CD4-positive, alpha-beta T cell treated with Interleukin-17A for 1 hour (primary cell): Measurements from ENCODE around the gene SUGT1.

ENCODE experiments used
- DNase-seq: peaks from one replicate; pipeline ENCODE4 v3.0.0-alpha.2; 2020

Gene SUGT1

DNA sequence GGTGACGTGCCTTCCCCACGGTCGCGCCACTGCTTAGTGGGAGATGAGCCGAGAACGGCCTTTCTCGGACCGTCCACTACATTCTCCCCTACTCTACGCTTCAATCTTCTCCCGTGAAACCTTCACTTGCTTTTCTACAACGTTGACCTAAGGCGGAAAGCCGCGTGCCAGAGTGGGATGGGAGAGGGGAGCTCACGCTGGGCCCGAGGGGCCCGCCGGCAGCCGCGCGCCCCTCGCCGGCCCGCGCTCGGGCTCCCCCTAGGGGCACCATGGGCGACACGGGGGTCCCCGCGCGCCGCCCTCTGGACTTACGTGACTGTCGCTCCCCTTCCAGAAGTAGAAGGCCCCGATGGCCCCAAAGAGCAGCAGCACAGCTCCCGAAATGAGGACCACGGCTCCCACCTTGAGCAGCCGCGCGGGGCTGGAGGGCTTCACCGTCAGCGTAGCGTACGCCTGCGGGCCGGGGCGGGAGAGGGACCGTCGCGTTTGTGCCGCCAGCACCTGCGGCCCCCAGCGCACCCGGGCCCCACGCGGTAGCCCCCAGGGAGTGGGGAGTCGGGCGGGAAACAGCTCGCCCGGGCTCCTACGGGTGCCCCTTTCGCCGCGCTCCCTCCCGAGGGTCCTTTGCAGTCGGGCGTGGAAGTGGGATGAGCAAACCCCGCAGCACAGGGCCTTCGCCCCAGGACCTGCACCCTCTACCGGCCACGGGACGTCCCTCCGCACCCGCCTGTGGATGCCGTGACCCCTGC lies 86.3 kb downstream of the SUGT1 start:
- DNase-seq = no peak

DNA sequence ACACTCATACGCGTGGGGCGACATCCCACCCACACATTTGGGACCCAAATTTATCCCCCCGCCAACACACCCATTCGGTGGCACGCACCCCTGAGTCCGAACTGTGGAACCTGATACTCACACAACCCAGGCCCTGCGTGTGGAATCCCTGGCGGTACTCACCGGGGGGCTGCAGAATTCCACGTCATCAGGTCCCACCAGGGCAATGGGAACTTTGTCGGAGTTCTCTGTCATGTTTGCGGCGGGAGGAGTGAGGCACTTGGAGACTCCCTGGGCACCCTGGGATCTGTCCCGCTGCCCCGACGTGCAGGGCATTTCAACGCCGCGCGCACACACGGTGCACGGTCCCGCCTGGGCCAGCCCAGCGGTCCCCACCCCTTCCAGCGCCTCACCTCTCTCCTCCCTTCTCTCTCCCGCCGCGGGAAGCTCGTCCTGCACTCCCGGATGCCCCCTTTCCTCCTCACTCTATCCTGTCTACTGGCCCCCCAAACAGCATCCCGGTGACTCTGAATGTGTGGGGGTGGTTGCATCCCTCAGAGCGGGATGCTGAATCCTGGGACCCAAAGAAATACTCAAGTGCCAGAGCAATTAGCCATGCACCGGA lies 86.9 kb downstream of the SUGT1 start, which contains the start of gene CNMD:
Gene CNMD (minus strand): TSS at position 353 of the 604 bp plus-strand sequence. CDS start 119 bp downstream, at position 234.
- no peak for DNase-seq

DNA sequence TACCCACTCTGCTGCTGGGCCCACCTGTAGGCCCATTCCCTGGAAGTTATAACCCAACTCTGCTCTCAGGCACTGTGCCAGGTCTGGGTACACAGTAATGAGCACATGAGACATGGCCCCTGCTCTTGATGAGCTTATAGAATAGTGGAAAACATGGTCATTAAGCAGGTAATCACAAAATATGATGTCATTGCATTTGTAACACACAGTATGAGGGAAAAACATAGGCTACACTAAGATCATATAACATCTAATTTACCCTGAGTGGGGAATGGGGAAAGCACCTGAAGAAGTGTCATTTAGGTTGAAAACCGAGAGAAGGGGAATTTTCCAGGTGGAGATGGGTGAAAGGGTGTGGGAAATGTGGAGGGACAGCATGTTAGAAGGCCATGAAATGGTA lies 90.9 kb downstream of the SUGT1 start:
- DNase-seq = no peak

DNA sequence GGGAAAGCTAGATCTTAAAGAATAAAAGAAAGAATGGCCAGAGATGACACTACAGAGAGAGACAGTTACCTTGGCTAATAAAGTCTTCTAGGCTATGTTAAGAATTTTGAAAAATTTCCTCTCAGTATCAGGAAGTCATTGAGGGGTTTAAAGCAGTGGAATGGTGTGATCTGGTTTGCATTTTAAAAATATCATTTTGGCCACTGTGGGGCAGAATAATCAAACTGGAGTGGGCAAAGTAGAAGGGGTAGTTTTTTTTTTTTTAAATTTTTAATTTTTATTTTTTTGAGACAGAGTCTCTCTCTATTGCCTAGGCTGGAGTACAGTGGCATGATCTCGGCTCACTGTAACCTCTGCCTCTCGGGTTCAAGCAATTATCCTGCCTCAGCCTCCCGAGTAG lies 91.4 kb downstream of the SUGT1 start:
- no peak for DNase-seq

DNA sequence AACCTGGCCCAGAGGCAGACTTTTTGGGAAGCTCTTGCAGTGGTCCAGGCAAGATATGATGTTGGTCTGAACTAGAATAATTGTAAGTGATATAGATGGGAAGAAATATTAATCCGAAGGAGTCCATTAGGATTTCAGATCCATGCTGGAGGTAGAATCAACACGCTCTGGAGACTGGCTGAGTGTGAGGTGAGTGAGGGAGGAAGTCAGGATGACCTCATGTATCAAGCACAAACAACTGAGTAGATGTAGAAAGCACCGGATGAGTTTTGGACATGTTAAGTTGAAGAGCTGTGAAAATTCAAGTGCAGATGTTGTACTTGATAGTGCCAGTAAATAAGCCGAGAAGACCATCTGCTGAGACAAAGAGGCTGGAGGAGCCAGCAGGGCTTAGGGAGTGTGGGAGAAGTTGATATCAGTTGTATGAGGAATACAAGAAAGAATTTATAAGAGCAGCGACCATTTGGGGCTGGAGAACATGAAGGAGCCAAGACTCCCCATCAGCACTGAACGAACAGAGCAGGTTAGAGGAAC lies 92.3 kb downstream of the SUGT1 start:
- no peak for DNase-seq

DNA sequence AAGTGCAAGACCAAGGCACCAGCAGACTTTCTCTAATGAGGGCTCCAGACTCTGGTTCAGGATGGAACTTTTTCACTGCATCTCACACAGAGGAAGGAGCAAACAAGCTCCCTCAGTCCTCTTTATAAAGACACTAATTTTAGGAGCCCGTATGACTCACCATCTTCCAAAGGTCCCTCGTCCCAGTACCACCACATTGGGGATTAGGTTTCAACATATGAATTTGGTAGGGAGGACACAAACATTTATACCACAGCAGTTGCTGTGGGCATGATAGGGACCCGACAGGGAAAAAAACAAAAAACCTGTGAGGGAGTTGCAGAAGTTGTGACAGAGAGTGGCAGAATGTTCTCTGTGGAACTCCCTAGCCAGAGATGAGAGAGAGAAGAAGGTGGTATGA lies 93.5 kb downstream of the SUGT1 start:
- DNase-seq = no peak

DNA sequence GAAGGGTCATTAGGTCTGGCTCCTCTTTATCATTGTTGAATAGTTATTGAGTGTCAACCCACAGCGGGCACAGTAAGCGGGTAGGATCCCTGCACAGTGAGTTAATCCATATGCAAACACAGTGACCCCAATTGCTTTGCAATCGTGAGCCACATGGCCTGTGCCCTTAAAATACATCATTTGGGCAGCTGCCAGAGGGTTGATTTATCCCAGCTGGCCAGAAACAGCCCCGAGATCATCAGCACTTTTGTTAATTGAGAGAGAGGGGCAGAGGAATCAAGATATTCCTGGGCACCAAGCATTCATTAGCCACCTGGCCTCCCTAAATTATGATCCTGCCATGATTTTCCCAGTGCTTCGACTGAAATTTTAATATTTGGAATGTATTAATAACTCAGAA lies 96.8 kb downstream of the SUGT1 start:
- no peak for DNase-seq
